ENCODE results near the gene BCAM.

DNA sequence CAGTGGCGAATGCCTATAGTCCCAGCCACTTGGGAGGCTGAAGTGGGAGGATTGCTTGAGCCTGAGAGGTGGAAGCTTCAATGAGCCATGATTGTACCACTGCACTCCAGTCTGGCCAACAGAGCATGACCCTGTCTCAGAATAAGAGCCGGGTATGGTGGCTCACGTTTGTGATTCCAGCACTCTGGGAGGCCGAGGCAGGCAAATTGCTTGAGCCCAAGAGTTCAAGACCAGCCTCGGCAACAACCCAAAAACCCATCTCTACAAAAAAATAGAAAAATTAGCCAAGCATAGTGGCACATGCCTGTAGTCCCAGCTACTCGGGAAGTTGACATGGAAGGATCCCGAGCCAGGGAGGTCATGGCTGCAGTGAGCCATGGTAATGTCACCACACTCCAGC is 31.9 kb downstream of the BCAM start:
- TF ChIP-seq, protein P1, sequence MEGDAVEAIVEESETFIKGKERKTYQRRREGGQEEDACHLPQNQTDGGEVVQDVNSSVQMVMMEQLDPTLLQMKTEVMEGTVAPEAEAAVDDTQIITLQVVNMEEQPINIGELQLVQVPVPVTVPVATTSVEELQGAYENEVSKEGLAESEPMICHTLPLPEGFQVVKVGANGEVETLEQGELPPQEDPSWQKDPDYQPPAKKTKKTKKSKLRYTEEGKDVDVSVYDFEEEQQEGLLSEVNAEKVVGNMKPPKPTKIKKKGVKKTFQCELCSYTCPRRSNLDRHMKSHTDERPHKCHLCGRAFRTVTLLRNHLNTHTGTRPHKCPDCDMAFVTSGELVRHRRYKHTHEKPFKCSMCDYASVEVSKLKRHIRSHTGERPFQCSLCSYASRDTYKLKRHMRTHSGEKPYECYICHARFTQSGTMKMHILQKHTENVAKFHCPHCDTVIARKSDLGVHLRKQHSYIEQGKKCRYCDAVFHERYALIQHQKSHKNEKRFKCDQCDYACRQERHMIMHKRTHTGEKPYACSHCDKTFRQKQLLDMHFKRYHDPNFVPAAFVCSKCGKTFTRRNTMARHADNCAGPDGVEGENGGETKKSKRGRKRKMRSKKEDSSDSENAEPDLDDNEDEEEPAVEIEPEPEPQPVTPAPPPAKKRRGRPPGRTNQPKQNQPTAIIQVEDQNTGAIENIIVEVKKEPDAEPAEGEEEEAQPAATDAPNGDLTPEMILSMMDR (IDR thresholded peaks at IDR 0.05; ENCODE audit: low read depth, low read length) = no peak
- TF ChIP-seq EZH2phosphoT487 (IDR thresholded peaks at IDR 0.05; ENCODE audit: low read depth) = no peak

Data from OCI-LY3 (cell line).